GM19025 (cell line): ENCODE results near the gene DMBT1.

Source experiments
- ATAC-seq: cut with Tn5 transposase; IDR thresholded peaks from one replicate; pipeline ENCODE4 v1.9.1; 2021; ENCODE audit warnings: mild to moderate bottlenecking, low read depth, moderate library complexity; ENCODE audit not compliant: unreplicated experiment

DMBT1 gene

GRCh38 chr10:122546242-122546641 lies 14.3 kb upstream of the DMBT1 start:
- ATAC-seq = no peak

- ATAC-seq = no peak
Observed at GRCh38 chr10:122548407-122549085, 12.0 kb upstream of the DMBT1 start.

- no peak for ATAC-seq
Observed at GRCh38 chr10:122549636-122550035, 10.9 kb upstream of the DMBT1 start.

- no peak for ATAC-seq
Observed at GRCh38 chr10:122550427-122550826, 10.1 kb upstream of the DMBT1 start.

DNA sequence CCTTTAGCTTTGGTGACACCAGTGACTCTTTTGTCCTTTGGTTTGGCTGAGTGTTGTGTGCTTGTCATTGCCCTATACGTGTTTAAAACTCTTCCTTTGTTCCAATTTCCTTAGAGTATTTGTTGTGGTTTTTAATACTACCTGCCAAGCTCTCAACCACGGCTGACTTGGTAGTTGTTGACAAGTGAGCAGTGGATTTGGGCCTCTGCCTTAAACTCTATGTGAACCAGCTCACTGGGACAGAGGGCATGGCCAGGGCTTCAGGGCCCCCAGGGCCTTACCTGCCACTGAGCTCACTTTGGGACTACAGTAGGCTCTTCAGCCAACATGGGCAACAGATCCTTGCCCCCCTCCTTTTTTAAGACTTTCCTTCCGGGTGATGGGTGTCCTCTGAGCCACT lies 9.6 kb upstream of the DMBT1 start:
- ATAC-seq = no peak

GRCh38 chr10:122551450-122551849 lies 9.1 kb upstream of the DMBT1 start:
- no peak for ATAC-seq

- no peak for ATAC-seq
Observed at GRCh38 chr10:122553341-122553740, 7.2 kb upstream of the DMBT1 start.

GRCh38 chr10:122554131-122555036 lies 6.2 kb upstream of the DMBT1 start:
- no peak for ATAC-seq

- no peak for ATAC-seq
Observed at GRCh38 chr10:122555442-122555841, 5.1 kb upstream of the DMBT1 start.

GRCh38 chr10:122557516-122557915 lies 3.0 kb upstream of the DMBT1 start:
- ATAC-seq = no peak

GRCh38 chr10:122558452-122558851 lies 2.1 kb upstream of the DMBT1 start:
- no peak for ATAC-seq

DNA sequence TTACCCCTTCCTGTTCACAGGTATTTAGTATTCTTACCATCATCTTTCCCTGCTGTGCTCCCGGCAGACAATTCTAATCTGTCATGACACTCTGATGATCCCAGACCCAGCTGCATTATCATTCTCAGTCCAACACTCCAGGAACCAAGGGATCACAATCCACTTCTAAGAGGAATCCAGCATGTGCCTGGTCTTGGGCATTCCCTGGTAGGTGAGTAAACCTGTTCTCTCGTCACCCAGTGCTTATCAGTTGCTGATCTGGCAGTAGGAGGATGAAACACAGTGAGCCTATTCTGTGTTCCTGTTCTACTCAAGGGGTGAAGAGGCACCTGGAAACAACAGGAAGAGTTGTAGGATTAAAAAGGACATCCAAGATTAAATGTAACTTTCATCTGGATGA lies 1.3 kb upstream of the DMBT1 start:
- no peak for ATAC-seq

GRCh38 chr10:122561212-122561611 lies 658 bp downstream of the DMBT1 start:
- no peak for ATAC-seq

- no peak for ATAC-seq
Observed at GRCh38 chr10:122561792-122562191, 1.2 kb downstream of the DMBT1 start.

GRCh38 chr10:122564980-122565379 lies 4.4 kb downstream of the DMBT1 start:
- no peak for ATAC-seq

GRCh38 chr10:122565766-122566206 lies 5.2 kb downstream of the DMBT1 start:
- ATAC-seq = no peak

DNA sequence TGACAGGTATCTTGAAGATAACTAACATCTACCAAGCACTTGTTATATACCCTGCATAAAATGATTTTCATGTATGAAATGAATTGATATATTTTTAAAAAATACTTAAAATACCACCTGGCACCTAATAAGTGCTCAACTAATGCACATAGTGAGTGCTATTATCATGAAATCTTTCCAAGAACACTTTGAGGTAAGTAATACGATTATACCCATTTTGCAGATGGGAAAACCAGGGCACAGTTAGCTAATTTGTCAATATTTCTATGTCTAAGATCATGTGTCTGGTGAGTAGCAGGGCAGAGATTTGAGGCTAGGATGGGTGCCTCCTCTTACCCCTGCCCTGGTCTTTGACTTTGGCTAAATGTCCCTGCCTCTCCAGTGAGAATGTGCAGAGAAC lies 6.1 kb downstream of the DMBT1 start:
- no peak for ATAC-seq

- ATAC-seq = no peak
Observed at GRCh38 chr10:122567056-122567660, 6.6 kb downstream of the DMBT1 start.

- ATAC-seq = no peak
Observed at GRCh38 chr10:122568551-122568950, 8.0 kb downstream of the DMBT1 start.

DNA sequence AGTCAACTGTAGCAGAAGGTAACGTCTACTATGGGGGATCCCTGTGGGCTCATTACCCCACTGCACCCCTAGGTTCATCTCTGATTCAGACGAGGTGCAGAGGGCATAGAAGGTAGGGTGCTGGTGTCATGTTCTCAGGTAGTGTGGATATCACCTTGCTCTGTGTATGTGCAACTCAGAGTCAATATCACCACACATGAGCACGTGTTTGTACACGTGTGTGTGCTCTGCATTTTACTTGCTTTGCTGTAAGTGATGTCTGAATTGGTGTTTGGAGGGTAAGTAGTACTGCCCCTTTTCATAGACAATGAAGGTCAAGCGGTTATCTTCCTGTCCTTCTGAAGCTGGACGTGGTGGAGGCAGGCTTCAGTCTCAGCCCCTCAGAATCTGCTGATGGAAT lies 10.4 kb downstream of the DMBT1 start:
- ATAC-seq = no peak

DNA sequence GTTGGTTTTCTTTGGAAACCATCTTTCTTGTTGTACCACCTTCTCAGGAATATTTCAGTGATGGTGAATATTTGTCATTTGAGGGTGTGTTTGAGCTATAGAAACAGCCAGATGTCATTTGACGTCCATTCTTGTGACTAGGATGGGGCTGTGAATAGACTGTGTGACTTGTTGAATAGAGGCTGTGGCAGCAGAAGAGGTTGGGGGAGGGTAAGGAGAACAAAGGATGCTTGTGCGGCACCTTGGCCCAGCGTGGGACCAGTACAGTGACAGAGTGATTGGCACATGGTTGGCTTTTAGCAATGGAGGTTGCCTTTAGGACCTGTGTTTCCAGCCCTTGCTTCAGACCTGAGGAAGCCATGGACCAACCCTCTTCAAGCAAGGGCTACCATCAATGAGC lies 11.3 kb downstream of the DMBT1 start:
- ATAC-seq = no peak
